ENCODE results near the gene FASTKD3. TPM values are rescaled to one million over a fixed set of nuclear protein-coding genes. Genes with fewer than 3 reads are reported as not detected.

The FASTKD3 gene
- total RNA-seq, 4 donors from 2014 or later, result 3.8 to 11.7 (median 8.9) TPM

GRCh38 chr5:7886849-7887475 lies 18.1 kb upstream of the FASTKD3 start:
- no peak for TF ChIP-seq CTCF (IDR thresholded peaks at IDR 0.05; ENCODE audit: low read depth)

- no peak for TF ChIP-seq CTCF (IDR thresholded peaks at IDR 0.05; ENCODE audit: low read depth)
Measured at GRCh38 chr5:7884491-7885267, 15.8 kb upstream of the FASTKD3 start.

GRCh38 chr5:7882926-7883325 lies 14.1 kb upstream of the FASTKD3 start:
- no peak for TF ChIP-seq CTCF (IDR thresholded peaks at IDR 0.05; ENCODE audit: low read depth)

- TF ChIP-seq CTCF (IDR thresholded peaks at IDR 0.05; ENCODE audit: low read depth), result no peak
Measured at GRCh38 chr5:7881816-7882215, 13.0 kb upstream of the FASTKD3 start.

GRCh38 chr5:7881091-7881490 lies 12.3 kb upstream of the FASTKD3 start:
- no peak for TF ChIP-seq CTCF (IDR thresholded peaks at IDR 0.05; ENCODE audit: low read depth)

- no peak for TF ChIP-seq CTCF (IDR thresholded peaks at IDR 0.05; ENCODE audit: low read depth)
Measured at GRCh38 chr5:7878381-7878873, 9.6 kb upstream of the FASTKD3 start.

GRCh38 chr5:7877851-7878250 lies 9.0 kb upstream of the FASTKD3 start:
- no peak for TF ChIP-seq CTCF (IDR thresholded peaks at IDR 0.05; ENCODE audit: low read depth)
